Mucosa of descending colon (tissue), 3 donors: Measurements from ENCODE around the gene PIM2. TPM values are rescaled to one million over a fixed set of nuclear protein-coding genes. Genes with fewer than 3 reads are reported as not detected.
A peak's percentile ranks its signal among the peaks of the same experiment; 100 is the strongest.

Experiments used
- ATAC-seq: fragments of 200-7000 bp; cut with Tn5 transposase; one replicate; pipeline ENCODE4 v1.9.1; 2020; ENCODE audit warnings: mild to moderate bottlenecking, moderate library complexity
- DNase-seq, 3 donors: peaks; one replicate each; pipeline ENCODE4 v3.0.0-alpha.2; 2020
- H3K36me3 ChIP-seq: fragments of 200-600 bp; one replicate; pipeline ENCODE4 v1.8.0; 2021; ENCODE audit warnings: low read depth, mild to moderate bottlenecking
- H3K4me1 ChIP-seq: fragments of 200-600 bp; one replicate; pipeline ENCODE4 v1.8.0; 2021; ENCODE audit warnings: low read depth, mild to moderate bottlenecking
- H3K4me3 ChIP-seq: fragments of 200-600 bp; one replicate; pipeline ENCODE4 v1.8.0; 2021; ENCODE audit warnings: mild to moderate bottlenecking
- H3K9me3 ChIP-seq: fragments of 200-600 bp; one replicate; pipeline ENCODE4 v1.8.0; 2021; ENCODE audit warnings: mild to moderate bottlenecking
- intact Hi-C, 2 donors: fragments of 100-400 bp; cut with DNase I in 1 of 2; cut with micrococcal nuclease in 1 of 2; formaldehyde crosslinking; loops; one replicate each; pipeline versions ENCODE4 v1.11.0 to v1.11.1; 2022; cut with DNase I, micrococcal nuclease
- total RNA-seq, 3 donors: library from RNA; stranded (reverse); fragmentation: NEBNext Ultra II Directional in 2 of 3; extraction: Animal tissue kit (Norgen Biotek cat#: 25700) in 2 of 3; gene quantifications; one replicate each; pipeline versions ENCODE4 v1.2.1 to v1.2.4, GENCODE V29; 2021 to 2023
- TF ChIP-seq, protein P1 (sequence below): fragments of 200-600 bp; IDR thresholded peaks from one replicate; pipeline ENCODE4 v1.8.0; 2022; ENCODE audit warnings: antibody characterized with exemption, mild to moderate bottlenecking
- donor health status: DM: no; HTN: no; CAD: no; lungs with moderate emphysema.
- donor health status: DM: no; HTN: no; CAD: no.
- donor health status: DM: no; HTN: yes; CAD: no.

PIM2 gene
- total RNA-seq, 3 donors from 2014 or later: 10.5 to 30.0 (median 20.5) TPM

DNA sequence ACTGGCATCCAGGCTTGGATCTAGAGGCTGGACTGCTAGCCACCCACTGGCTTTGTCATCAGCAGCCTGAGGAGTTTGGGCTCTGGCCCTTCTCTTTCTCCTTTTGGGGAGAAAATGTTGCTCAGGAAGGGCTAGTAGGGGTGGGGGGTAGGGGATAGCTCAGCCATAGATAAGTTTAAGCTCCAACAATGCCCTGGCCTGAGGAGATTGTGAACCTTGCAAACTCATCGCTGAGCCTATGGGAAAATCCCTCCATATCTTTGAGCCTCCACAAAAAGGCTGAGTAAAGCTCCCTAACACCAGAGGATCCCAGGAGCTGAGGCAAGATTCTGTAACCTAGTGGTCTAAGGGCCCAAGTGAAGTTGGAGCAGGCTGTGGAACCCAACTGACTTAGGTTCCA is 29.8 kb upstream of the PIM2 start:
- intact Hi-C loops: no loop called here
- peaks cover 5% of the 10 kb centered on the region for H3K4me1 ChIP-seq
- H3K9me3 ChIP-seq: no peaks in the 10 kb centered on the region
- ATAC-seq (no peak), DNase-seq (no peak)
- H3K36me3 ChIP-seq: no peaks in the 10 kb centered on the region
- TF ChIP-seq, protein P1, sequence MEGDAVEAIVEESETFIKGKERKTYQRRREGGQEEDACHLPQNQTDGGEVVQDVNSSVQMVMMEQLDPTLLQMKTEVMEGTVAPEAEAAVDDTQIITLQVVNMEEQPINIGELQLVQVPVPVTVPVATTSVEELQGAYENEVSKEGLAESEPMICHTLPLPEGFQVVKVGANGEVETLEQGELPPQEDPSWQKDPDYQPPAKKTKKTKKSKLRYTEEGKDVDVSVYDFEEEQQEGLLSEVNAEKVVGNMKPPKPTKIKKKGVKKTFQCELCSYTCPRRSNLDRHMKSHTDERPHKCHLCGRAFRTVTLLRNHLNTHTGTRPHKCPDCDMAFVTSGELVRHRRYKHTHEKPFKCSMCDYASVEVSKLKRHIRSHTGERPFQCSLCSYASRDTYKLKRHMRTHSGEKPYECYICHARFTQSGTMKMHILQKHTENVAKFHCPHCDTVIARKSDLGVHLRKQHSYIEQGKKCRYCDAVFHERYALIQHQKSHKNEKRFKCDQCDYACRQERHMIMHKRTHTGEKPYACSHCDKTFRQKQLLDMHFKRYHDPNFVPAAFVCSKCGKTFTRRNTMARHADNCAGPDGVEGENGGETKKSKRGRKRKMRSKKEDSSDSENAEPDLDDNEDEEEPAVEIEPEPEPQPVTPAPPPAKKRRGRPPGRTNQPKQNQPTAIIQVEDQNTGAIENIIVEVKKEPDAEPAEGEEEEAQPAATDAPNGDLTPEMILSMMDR: no peak
- no peak overlapping the region for H3K4me3 ChIP-seq

- peak; percentile 81 for ATAC-seq
- DNase-seq: peak in 2 of 3 donors; percentile 49 to 58
These were observed 26.9 kb upstream of the PIM2 start for GRCh38 chrX:48945517-48946348.

GRCh38 chrX:48942895-48943294 is 24.1 kb upstream of the PIM2 start:
- DNase-seq: no peak
- intact Hi-C loops: no loop called here
- Histone ChIP-seq H3K36me3 (no peaks in the 10 kb centered on the region), H3K4me3 (no peak overlapping the region), H3K9me3 (no peaks in the 10 kb centered on the region), H3K4me1 (no peaks in the 10 kb centered on the region)
- TF ChIP-seq, protein P1: no peak
- no peak for ATAC-seq

More at GRCh38 chrX:48945517-48946348, 26.9 kb upstream of the PIM2 start:
- no peak overlapping the region for H3K4me3 ChIP-seq
- H3K9me3 ChIP-seq: no peaks in the 10 kb centered on the region
- H3K36me3 ChIP-seq: no peaks in the 10 kb centered on the region
- TF ChIP-seq, protein P1: peak; percentile 59
- intact Hi-C loops: no loop called here
- no peaks in the 10 kb centered on the region for H3K4me1 ChIP-seq

- ATAC-seq (no peak), DNase-seq (no peak)
- TF ChIP-seq, protein P1: no peak
- Histone ChIP-seq H3K4me1 (no peaks in the 10 kb centered on the region), H3K9me3 (no peaks in the 10 kb centered on the region), H3K36me3 (no peaks in the 10 kb centered on the region), H3K4me3 (no peak overlapping the region)
- intact Hi-C loops: no loop called here
These were observed 21.7 kb upstream of the PIM2 start for GRCh38 chrX:48940404-48940955.

GRCh38 chrX:48939524-48940228 is 20.9 kb upstream of the PIM2 start:
- peak; percentile 27 for ATAC-seq
- TF ChIP-seq, protein P1: no peak
- no peaks in the 10 kb centered on the region for H3K9me3 ChIP-seq
- no peaks in the 10 kb centered on the region for H3K36me3 ChIP-seq
- H3K4me1 ChIP-seq: no peaks in the 10 kb centered on the region
- intact Hi-C loops: no loop called here
- H3K4me3 ChIP-seq: no peak overlapping the region
- no peak for DNase-seq
